SK-N-SH treated with all-trans-retinoic acid at 6 μM for 48 hours (cell line): ENCODE measurements around the gene KRT1.

Source experiments
- GLIS3 ChIP-seq: fragments of 250-450 bp; sonication (Bioruptor Pico); IDR thresholded peaks from 2 replicates; pipeline ENCODE4 v1.5.0; 2020; ENCODE audit warnings: mild to moderate bottlenecking, moderate library complexity
- ISL1 ChIP-seq: fragments of 250-450 bp; sonication (Bioruptor Pico); IDR thresholded peaks from 2 replicates; pipeline ENCODE4 v2.1.2; 2022; ENCODE audit warnings: mild to moderate bottlenecking, moderate library complexity
- POU6F1 ChIP-seq: fragments of 250-450 bp; sonication (Bioruptor Pico); IDR thresholded peaks from 2 replicates; pipeline ENCODE4 v1.8.0; 2021; ENCODE audit warnings: low read depth, mild to moderate bottlenecking, moderate library complexity, borderline replicate concordance
- PPARA ChIP-seq: fragments of 250-450 bp; sonication (Bioruptor Pico); IDR thresholded peaks from 2 replicates; pipeline ENCODE4 v1.5.0; 2020; ENCODE audit warnings: mild to moderate bottlenecking, borderline replicate concordance
- RARB ChIP-seq: fragments of 250-450 bp; sonication (Bioruptor Pico); IDR thresholded peaks from 2 replicates; pipeline ENCODE4 v1.8.0; 2021; ENCODE audit warnings: mild to moderate bottlenecking, moderate library complexity
- ZFP3 ChIP-seq: fragments of 250-450 bp; sonication (Bioruptor Pico); IDR thresholded peaks from 2 replicates; pipeline ENCODE4 v1.5.0; 2020; ENCODE audit warnings: mild to moderate bottlenecking, moderate library complexity
- ZFP30 ChIP-seq: fragments of 450-650 bp; formaldehyde crosslinking; IDR thresholded peaks from 2 replicates; pipeline ENCODE4 v1.5.0; 2022; ENCODE audit warnings: mild to moderate bottlenecking, moderate library complexity
- ZNF565 ChIP-seq: fragments of 450-650 bp; formaldehyde crosslinking; conservative IDR thresholded peaks from 2 replicates; pipeline ENCODE4 v1.5.0; 2020; ENCODE audit warnings: low read depth, mild to moderate bottlenecking, moderate library complexity

DNA sequence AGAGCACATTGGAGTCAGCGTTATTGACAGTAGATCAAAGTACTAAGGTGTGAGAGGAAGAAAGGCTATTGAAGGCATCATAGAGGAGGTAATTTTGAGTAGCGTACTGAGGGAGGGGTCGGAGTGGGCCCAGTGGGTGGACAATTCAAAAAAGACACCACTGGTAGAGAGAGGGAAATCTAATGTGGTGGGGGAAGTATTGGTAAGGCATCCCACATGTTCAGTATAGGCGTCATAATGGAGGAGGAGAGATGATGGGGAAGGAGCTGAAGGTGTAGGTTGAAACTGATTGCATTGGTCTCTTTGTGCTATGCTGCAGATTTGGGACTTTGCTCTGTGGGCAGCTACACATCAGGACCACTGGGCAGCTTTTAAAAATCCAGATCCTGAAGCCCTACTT is 46.8 kb upstream of the KRT1 start:
- TF ChIP-seq ZFP3 (no peak), GLIS3 (CRISPR knock-in tag) (no peak), PPARA (CRISPR knock-in tag) (no peak), ZFP30 (CRISPR knock-in tag) (no peak), POU6F1 (no peak), ISL1 (CRISPR knock-in tag) (no peak), ZNF565 (no peak), RARB (no peak)
